DMS114 treated with DMSO at 0.1 percent for 48 hours (cell line): ENCODE results near the gene LRP1B.

Experiments used
- DNase-seq: peaks from one replicate; lab custom pipeline; 2025; ENCODE audit not compliant: unreplicated experiment; lab: John Stamatoyannopoulos, UW

The LRP1B gene

DNA sequence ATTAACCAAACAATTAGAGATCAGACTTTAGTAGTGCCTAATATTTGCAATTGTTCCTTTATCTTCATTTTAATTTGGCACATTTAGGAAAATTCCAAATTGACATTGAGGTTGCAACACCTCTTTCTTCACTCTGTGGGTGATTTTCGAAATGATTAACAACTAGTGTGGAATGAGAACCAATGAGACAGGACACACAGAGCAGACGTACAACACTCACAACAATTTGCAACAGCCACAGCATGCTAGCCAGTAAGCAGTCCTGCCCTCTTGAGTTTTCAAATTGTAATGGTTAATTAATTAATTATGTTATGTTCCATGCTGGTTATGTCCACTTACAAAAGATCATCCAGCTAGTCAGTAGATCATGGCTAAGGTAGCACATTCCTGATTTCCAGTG, 339.3 kb downstream of the LRP1B start:
- DNase-seq = no peak

DNA sequence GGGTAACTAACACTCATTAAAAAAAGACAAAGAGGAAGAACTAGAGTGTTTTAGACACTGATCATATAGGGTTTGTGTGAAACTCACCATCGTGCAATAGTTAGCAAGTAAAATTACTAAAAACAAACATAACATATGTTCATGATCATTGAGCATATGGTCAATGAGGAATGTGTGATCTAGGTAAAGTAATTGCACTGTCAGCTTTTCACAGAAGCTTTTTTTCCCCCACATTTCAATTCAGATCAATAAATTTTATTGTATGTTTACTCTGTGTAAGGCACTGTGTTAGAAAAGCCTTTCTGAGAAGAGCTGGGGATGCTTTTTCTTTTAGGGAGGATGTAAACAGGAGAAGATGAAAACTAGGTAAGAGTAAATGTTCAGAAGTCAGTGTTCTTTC, 348.2 kb downstream of the LRP1B start:
- DNase-seq = no peak

DNA sequence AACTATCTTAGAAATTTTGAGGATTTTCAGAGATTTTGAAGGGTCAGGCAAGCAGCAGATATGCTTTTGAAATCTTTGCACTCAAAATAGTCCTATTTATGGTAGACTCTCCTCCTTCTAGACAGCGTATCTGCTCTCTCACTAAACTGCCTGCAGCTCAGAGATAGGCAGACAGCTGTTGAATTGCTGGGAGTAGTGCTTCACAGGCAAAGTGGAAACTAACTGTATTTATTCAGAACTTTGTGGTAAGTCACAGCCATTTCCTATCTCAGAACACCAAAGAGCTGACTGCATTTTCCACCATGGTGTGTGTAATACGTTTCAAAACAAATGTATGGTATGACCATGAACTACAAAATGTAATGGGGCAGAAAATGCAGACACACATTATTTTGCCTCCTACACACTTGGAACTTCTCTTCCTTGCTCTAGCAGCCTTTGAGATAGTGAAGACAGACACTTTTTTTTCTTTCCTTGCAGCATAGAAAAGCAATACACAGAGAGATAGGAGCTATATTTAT, 352.4 kb downstream of the LRP1B start:
- DNase-seq = no peak

- no peak for DNase-seq
Measured at GRCh38 chr2:141770530-141770929, 360.3 kb downstream of the LRP1B start.

GRCh38 chr2:141767691-141768090, 363.1 kb downstream of the LRP1B start:
- no peak for DNase-seq

DNA sequence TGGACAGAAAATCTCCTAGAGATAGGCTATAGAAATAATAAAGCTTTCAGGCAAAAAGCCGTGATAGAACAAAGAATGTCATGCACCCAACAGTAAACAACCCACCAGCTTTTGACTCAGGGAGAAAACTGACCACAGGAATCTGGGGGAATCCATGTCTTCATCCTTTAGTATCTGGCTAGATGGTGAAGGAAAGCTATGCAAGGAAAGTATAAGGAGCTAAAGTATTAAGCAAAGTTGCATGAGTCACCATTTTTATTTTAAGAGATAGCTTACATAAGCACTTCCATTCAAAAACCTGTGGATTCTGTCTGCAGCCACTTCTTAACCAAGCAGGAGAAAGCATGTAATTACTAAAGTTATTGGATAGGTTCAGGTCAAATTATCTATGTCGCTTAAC, 363.8 kb downstream of the LRP1B start:
- DNase-seq = no peak

DNA sequence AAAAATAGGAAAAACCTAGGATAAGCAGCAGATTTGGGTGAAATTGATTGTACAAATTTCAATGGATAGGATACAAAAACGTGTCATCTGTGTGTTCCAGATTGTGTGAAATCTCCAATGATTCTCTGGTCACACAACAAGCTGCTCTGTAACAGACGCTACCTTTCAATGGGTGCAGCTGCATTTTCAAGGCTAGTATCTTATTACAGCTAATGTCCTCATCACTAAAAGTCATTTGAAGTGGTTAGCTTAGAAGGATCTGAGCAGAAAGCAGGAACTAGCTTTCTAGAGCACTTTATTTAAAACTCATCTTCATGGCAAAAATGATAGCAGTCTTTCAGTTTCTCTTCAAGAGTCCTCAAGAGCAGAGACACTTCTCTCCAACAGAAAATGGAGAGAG, 364.6 kb downstream of the LRP1B start:
- no peak for DNase-seq

- DNase-seq = no peak
Measured at GRCh38 chr2:141748616-141749015, 382.2 kb downstream of the LRP1B start.

GRCh38 chr2:141741652-141742051, 389.2 kb downstream of the LRP1B start:
- DNase-seq = no peak

GRCh38 chr2:141737492-141738255, 393.1 kb downstream of the LRP1B start:
- DNase-seq = no peak

DNA sequence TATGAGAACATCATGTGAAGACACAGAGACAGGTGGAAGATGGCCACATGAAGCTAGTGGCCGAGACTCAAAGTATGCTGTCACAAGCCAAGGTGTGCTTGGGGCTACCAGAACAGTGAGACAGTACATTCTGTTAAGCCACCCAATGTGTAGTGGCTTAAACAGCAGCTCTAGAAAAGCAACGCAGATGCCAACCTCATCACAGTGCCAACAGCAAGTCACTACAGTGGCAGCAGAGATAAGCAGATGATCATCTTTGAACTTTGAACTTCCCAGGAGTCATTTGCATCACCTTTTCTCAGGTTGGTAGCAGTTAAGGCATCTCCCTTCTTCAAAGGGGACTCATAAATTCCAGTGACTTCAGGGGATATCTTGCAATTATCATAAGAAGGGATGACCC, 394.4 kb downstream of the LRP1B start:
- no peak for DNase-seq

DNA sequence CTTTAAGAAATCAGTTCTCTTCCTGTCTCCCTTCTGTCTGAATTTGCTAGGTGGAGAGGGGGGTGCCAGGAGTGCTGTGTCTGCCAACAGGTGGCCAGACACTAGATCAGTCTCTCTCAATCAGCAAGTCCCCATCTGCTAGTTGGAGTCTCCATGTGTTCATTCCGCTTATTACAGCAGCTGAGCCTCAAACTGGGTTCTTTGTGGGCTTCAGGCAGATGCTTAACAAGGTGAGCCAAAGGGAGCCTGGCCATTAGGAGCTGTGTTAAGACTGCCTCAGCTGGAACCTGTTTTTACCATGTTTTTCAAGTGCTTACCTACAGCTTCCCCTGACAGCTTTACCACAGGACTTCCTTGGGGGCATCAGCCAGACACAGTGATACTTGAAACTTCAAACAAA, 401.9 kb downstream of the LRP1B start:
- no peak for DNase-seq

DNA sequence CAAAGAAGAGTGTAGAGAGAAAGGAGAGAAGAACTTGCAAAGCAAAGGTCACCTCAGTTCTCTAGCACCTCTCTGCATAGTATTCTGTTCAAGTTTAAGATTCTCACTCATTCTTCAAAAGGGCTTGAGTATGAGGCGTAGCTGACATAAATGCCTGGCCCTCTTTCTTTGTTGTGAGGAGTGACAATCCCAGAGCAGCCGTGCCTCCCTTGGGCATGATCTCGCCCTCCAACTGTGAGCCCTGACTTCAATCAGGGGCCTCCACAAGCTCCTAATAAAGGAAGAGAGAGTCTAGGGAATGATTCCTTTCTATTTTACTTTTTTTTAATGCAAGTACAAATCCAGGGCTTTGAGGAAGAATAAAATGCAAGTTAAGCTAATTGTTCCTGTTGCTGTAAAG, 402.7 kb downstream of the LRP1B start:
- DNase-seq = no peak

- no peak for DNase-seq
Measured at GRCh38 chr2:141724426-141724825, 406.4 kb downstream of the LRP1B start.

DNA sequence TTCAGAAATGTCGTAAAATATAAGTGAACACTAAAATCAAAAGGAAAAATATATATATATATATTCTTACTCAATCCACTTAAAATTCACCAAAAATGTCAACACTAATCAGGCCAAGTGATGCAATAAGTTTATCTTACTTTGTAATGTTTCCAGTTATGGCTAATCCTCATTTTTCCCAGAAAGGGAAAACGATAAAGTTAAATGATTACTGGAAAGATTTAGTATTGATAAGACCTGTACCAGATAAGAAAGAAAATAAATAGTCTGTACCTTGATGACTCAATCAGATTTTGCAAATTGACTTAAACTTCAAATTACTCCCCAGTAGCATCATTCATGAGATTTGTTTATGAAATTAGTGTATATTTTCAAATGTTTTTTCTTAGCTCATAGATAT, 407.0 kb downstream of the LRP1B start:
- no peak for DNase-seq

DNA sequence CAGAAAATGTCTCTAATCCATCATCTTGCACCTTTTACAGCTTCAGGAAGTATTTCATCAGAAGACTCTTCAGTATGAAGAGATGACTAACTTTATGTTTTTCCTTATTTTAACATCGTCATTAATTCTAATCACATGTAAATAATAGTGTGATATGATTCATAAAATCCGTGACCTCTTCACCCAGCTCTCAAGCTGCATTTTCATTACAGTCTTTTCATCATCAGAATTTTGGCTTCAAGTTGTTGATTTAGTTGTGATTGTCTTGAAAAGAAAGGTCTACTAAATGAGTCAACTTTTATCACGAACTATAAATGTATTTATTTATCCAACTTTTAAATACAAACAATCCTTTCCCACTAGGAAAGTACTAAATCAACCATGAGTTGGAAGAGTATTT, 410.3 kb downstream of the LRP1B start:
- no peak for DNase-seq

GRCh38 chr2:141714496-141714895, 416.3 kb downstream of the LRP1B start:
- no peak for DNase-seq

DNA sequence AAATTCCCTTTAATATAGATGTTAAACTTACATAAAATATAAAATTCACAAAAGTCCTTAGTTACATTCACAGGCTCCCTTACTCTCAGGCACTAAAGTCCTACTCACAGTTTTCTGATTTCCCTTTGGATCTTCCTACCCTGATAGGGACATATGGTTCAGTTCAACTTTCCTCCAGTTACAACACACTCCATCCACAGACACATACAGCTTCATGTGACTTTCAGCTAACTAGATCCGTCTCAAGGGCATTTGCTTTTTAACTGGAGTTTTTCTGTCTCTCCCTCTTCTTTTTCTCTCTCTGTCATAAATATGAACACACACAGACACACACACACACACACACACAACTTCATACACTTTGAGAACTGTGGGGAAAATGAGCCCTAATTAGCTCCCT, 419.2 kb downstream of the LRP1B start:
- DNase-seq = no peak

- DNase-seq = no peak
Measured at GRCh38 chr2:141710589-141711239, 420.1 kb downstream of the LRP1B start.

DNA sequence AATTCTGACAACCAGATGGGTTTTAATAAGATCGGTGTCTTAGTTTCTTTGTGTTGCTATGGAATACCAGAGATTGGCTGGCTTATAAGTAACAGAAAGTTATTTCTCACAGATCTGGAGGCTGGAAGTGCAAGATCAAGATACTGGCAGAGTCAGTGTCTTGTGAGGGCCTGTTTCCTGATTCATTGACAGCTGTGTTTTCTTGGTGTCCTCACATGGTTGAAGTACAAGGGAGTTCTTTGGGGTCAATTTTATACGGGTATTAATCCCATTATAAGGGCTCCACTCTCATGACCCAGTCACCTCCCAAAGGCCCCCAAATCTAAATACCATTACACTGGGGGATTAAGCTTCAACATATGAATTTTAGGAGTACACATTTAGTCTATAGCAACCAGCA, 421.1 kb downstream of the LRP1B start:
- DNase-seq = no peak

DNA sequence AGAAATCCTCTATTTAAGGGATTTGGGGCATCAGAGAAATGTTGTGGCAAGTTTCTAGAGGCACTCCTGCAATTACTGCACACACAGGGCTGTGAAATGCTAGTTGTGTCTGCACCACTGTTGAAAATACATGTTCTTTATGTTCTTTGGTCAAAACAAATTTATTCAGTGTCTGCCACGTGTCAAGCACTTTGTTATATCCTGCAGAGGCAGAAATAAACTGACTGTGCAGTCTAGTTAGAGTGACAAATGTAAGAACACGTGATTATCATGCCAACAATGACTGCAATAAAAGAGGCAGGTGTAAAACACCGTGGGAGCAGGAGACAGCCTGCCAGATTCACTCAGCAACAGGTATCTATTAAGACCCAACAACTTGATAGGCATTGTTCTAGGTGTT, 423.3 kb downstream of the LRP1B start:
- DNase-seq = no peak

DNA sequence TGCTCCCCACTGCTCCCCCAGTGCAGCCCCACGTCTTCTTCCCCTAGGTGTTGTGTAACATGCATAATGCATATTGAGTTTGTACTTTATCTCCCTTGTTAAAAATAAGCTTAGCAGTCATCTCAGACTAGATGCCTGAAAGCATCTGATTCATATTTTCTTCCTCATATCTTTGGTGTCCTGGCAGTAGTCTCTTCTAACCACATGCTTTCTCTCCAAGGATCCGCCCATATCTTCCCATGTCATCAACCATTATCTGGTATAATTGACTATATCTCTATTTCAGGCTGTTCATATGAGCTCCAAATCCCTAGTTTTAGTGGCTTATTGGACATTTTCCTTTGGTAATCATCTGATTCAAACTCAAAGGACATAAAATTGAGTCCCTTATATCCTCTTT, 426.3 kb downstream of the LRP1B start:
- DNase-seq = no peak

- DNase-seq = no peak
Measured at GRCh38 chr2:141703501-141703900, 427.3 kb downstream of the LRP1B start.
